H54 (cell line): ENCODE measurements around the gene DOCK10.

ENCODE experiments used
- DNase-seq: peaks from one replicate; pipeline ENCODE4 v3.0.0; 2011; ENCODE audit warnings: low spot score, mixed read lengths; ENCODE audit not compliant: insufficient read length
- FAIRE-seq: peaks from 3 replicates; lab custom pipeline; 2011; peaks lifted over from hg19 to GRCh38; lab: Jason Lieb, UNC
- POLR2A ChIP-seq: IDR thresholded peaks from 2 replicates; pipeline ENCODE4 v1.6.1; 2011; ENCODE audit warnings: low read depth, mild to moderate bottlenecking, low read length

The DOCK10 gene

GRCh38 chr2:224847961-224848850, 194.1 kb downstream of the DOCK10 start:
- FAIRE-seq = peak; percentile 94
- no peak for TF ChIP-seq POLR2A
- DNase-seq = peak; percentile 53

- DNase-seq (no peak), FAIRE-seq (no peak)
- TF ChIP-seq POLR2A = no peak
Measured at GRCh38 chr2:224847381-224847780, 194.9 kb downstream of the DOCK10 start.

- DNase-seq = no peak
- no peak for FAIRE-seq
- no peak for TF ChIP-seq POLR2A
Measured at GRCh38 chr2:224846686-224847085, 195.6 kb downstream of the DOCK10 start.

GRCh38 chr2:224846161-224846560, 196.1 kb downstream of the DOCK10 start:
- FAIRE-seq (no peak), DNase-seq (no peak)
- no peak for TF ChIP-seq POLR2A

- DNase-seq (no peak), FAIRE-seq (no peak)
- TF ChIP-seq POLR2A = no peak
Measured at GRCh38 chr2:224843141-224843540, 199.1 kb downstream of the DOCK10 start.

GRCh38 chr2:224841910-224842309, 200.4 kb downstream of the DOCK10 start:
- TF ChIP-seq POLR2A = no peak
- FAIRE-seq (no peak), DNase-seq (no peak)

- DNase-seq = no peak
- FAIRE-seq = peak; percentile 90
- TF ChIP-seq POLR2A = no peak
Measured at GRCh38 chr2:224838335-224838734, 203.9 kb downstream of the DOCK10 start.

- peak; percentile 57 for DNase-seq
- no peak for TF ChIP-seq POLR2A
- FAIRE-seq = peak; percentile 99
Measured at GRCh38 chr2:224837558-224837957, 204.7 kb downstream of the DOCK10 start.

- FAIRE-seq = peak; percentile 27
- DNase-seq = no peak
- TF ChIP-seq POLR2A = no peak
Measured at GRCh38 chr2:224837066-224837465, 205.2 kb downstream of the DOCK10 start.

GRCh38 chr2:224836263-224836662, 206.0 kb downstream of the DOCK10 start:
- FAIRE-seq (no peak), DNase-seq (no peak)
- TF ChIP-seq POLR2A = no peak

GRCh38 chr2:224835405-224835804, 206.9 kb downstream of the DOCK10 start:
- no peak for TF ChIP-seq POLR2A
- DNase-seq (no peak), FAIRE-seq (no peak)

GRCh38 chr2:224833986-224834385, 208.3 kb downstream of the DOCK10 start:
- no peak for FAIRE-seq
- no peak for DNase-seq
- TF ChIP-seq POLR2A = no peak

- DNase-seq = no peak
- no peak for FAIRE-seq
- TF ChIP-seq POLR2A = no peak
Measured at GRCh38 chr2:224832207-224832606, 210.1 kb downstream of the DOCK10 start.

- TF ChIP-seq POLR2A = no peak
- no peak for FAIRE-seq
Measured at GRCh38 chr2:224831530-224831929, 210.7 kb downstream of the DOCK10 start.

More at GRCh38 chr2:224831530-224831929, 210.7 kb downstream of the DOCK10 start:
- DNase-seq = no peak
